Measurements from ENCODE around the gene GRM7.

The GRM7 gene

GRCh38 chr3:7520059-7520458, 659.1 kb downstream of the GRM7 start:
- Histone ChIP-seq H3K79me2 (ENCODE audit: low read length) (no peaks in the 10 kb centered on the region), H3K4me1 (ENCODE audit: low read length) (no peaks in the 10 kb centered on the region), H3K27ac (ENCODE audit: low read length) (no peak overlapping the region), H4K20me1 (ENCODE audit: insufficient read depth, low read length) (no peaks in the 10 kb centered on the region), H2AFZ (ENCODE audit: low read length) (no peak overlapping the region), H3K4me2 (ENCODE audit: low read depth, low read length) (no peak overlapping the region), H3F3A (ENCODE audit: insufficient read depth, low read length) (no peaks in the 10 kb centered on the region), H3K9me3 (replicated peaks; ENCODE audit: insufficient read depth, low read length) (no peaks in the 10 kb centered on the region), H3K36me3 (replicated peaks; ENCODE audit: insufficient read depth, low read length) (no peaks in the 10 kb centered on the region), H3K4me3 (ENCODE audit: low read length) (no peak overlapping the region), H3K9ac (ENCODE audit: low read length) (no peak overlapping the region), H3K27me3 (replicated peaks; ENCODE audit: insufficient read depth, low read length) (no peaks in the 10 kb centered on the region), H3K9me2 (replicated peaks; ENCODE audit: insufficient read depth, low read length) (no peaks in the 10 kb centered on the region)
- TF ChIP-seq EZH2 (optimal IDR thresholded peaks at IDR 0.05; ENCODE audit: low read depth, low read length) (no peak), CTCF (IDR thresholded peaks at IDR 0.05; ENCODE audit: low read length) (no peak), EZH2phosphoT487 (IDR thresholded peaks at IDR 0.05; ENCODE audit: low read length) (no peak)
- no peak for DNase-seq

GRCh38 chr3:7520593-7520992, 659.7 kb downstream of the GRM7 start:
- no peak for DNase-seq
- no peaks in the 10 kb centered on the region for H3K4me1 ChIP-seq (ENCODE audit: low read length)
- H3F3A ChIP-seq (ENCODE audit: insufficient read depth, low read length), result no peaks in the 10 kb centered on the region
- no peak overlapping the region for H2AFZ ChIP-seq (ENCODE audit: low read length)
- H3K9me3 ChIP-seq (replicated peaks; ENCODE audit: insufficient read depth, low read length), result no peaks in the 10 kb centered on the region
- H3K4me3 ChIP-seq (ENCODE audit: low read length), result no peak overlapping the region
- TF ChIP-seq CTCF (IDR thresholded peaks at IDR 0.05; ENCODE audit: low read length) (no peak), EZH2phosphoT487 (IDR thresholded peaks at IDR 0.05; ENCODE audit: low read length) (no peak), EZH2 (optimal IDR thresholded peaks at IDR 0.05; ENCODE audit: low read depth, low read length) (no peak)
- no peak overlapping the region for H3K27ac ChIP-seq (ENCODE audit: low read length)
- no peaks in the 10 kb centered on the region for H3K36me3 ChIP-seq (replicated peaks; ENCODE audit: insufficient read depth, low read length)
- no peaks in the 10 kb centered on the region for H4K20me1 ChIP-seq (ENCODE audit: insufficient read depth, low read length)
- H3K4me2 ChIP-seq (ENCODE audit: low read depth, low read length), result no peak overlapping the region
- no peaks in the 10 kb centered on the region for H3K9me2 ChIP-seq (replicated peaks; ENCODE audit: insufficient read depth, low read length)
- no peaks in the 10 kb centered on the region for H3K79me2 ChIP-seq (ENCODE audit: low read length)
- no peak overlapping the region for H3K9ac ChIP-seq (ENCODE audit: low read length)
- no peaks in the 10 kb centered on the region for H3K27me3 ChIP-seq (replicated peaks; ENCODE audit: insufficient read depth, low read length)

- no peak overlapping the region for H3K27ac ChIP-seq (ENCODE audit: low read length)
- H3F3A ChIP-seq (ENCODE audit: insufficient read depth, low read length), result no peaks in the 10 kb centered on the region
- TF ChIP-seq EZH2 (optimal IDR thresholded peaks at IDR 0.05; ENCODE audit: low read depth, low read length) (no peak), EZH2phosphoT487 (IDR thresholded peaks at IDR 0.05; ENCODE audit: low read length) (no peak), CTCF (IDR thresholded peaks at IDR 0.05; ENCODE audit: low read length) (no peak)
- H3K79me2 ChIP-seq (ENCODE audit: low read length), result no peaks in the 10 kb centered on the region
- H3K4me3 ChIP-seq (ENCODE audit: low read length), result no peak overlapping the region
- H4K20me1 ChIP-seq (ENCODE audit: insufficient read depth, low read length), result no peaks in the 10 kb centered on the region
- H3K9ac ChIP-seq (ENCODE audit: low read length), result no peak overlapping the region
- no peak overlapping the region for H2AFZ ChIP-seq (ENCODE audit: low read length)
- no peaks in the 10 kb centered on the region for H3K9me2 ChIP-seq (replicated peaks; ENCODE audit: insufficient read depth, low read length)
- DNase-seq, result no peak
- no peaks in the 10 kb centered on the region for H3K9me3 ChIP-seq (replicated peaks; ENCODE audit: insufficient read depth, low read length)
- no peak overlapping the region for H3K4me2 ChIP-seq (ENCODE audit: low read depth, low read length)
- no peaks in the 10 kb centered on the region for H3K27me3 ChIP-seq (replicated peaks; ENCODE audit: insufficient read depth, low read length)
- no peaks in the 10 kb centered on the region for H3K36me3 ChIP-seq (replicated peaks; ENCODE audit: insufficient read depth, low read length)
- H3K4me1 ChIP-seq (ENCODE audit: low read length), result no peaks in the 10 kb centered on the region
These were observed 675.6 kb downstream of the GRM7 start for GRCh38 chr3:7536510-7536909.
